Measurements from ENCODE around the gene AMHR2.

GRCh38 chr12:53388932-53389331, 34.7 kb upstream of the AMHR2 start:
- TF ChIP-seq CTCF (IDR thresholded peaks at IDR 0.05) (no peak), EZH2 (IDR thresholded peaks at IDR 0.05) (no peak)

Measured in neural progenitor cell (in vitro differentiated cells).